PC-3 (cell line): ENCODE data around the gene SMIM31. TPM values are rescaled to one million over a fixed set of nuclear protein-coding genes. Genes with fewer than 3 reads are reported as not detected.

Experiments
- ATAC-seq: fragments of 200-7000 bp; cut with Tn5 transposase; 2 replicates; pipeline ENCODE4 v1.9.1; 2020; ENCODE audit warnings: mild to moderate bottlenecking, moderate library complexity
- BruUV-seq: library from RNA; stranded (reverse); fragments of 400-500 nt; replicated peaks from 2 replicates; lab custom pipeline; 2021; lab: Mats Ljungman, UMichigan
- CTCF ChIA-PET: fragments of 300-600 bp; sonication (Branson Sonifier 250); formaldehyde crosslinking; loops from one replicate; lab custom pipeline; 2022; ENCODE audit warnings: antibody characterized with exemption; lab: Charles Lee
- POLR2A ChIA-PET: fragments of 300-600 bp; sonication (Branson Sonifier 250); formaldehyde crosslinking; loops from one replicate; lab custom pipeline; 2022; ENCODE audit warnings: antibody characterized with exemption; ENCODE audit not compliant: unreplicated experiment; lab: Charles Lee
- DNase-seq: peaks from one replicate; pipeline ENCODE4 v3.0.0-alpha.2; 2015
- H2AFZ ChIP-seq: fragments of 300-600 bp; sonication (generic); 2 replicates; pipeline ENCODE4 v1.6.0; 2016; ENCODE audit warnings: antibody characterized with exemption, low read length
- H3F3A ChIP-seq: fragments of 300-600 bp; sonication (generic); one replicate; pipeline ENCODE4 v1.6.0; 2017; ENCODE audit warnings: antibody characterized with exemption, low read length, control low read depth, mild to moderate bottlenecking; ENCODE audit not compliant: unreplicated experiment
- H3K27ac ChIP-seq: fragments of 300-600 bp; sonication (generic); 2 replicates; pipeline ENCODE4 v1.5.1; 2016; ENCODE audit warnings: mild to moderate bottlenecking, low read length
- H3K27me3 ChIP-seq: fragments of 300-600 bp; sonication (generic); 2 replicates; pipeline ENCODE4 v1.6.1; 2016; ENCODE audit warnings: low read length, mixed read lengths
- H3K36me3 ChIP-seq: fragments of 300-600 bp; sonication (generic); 2 replicates; pipeline ENCODE4 v1.6.1; 2016; ENCODE audit warnings: low read depth, mixed run types, low read length, mixed read lengths
- H3K4me1 ChIP-seq: fragments of 300-600 bp; sonication (generic); 2 replicates; pipeline ENCODE4 v1.5.1; 2016; ENCODE audit warnings: low read length; ENCODE audit not compliant: insufficient read depth
- H3K4me2 ChIP-seq: fragments of 300-600 bp; sonication (generic); 2 replicates; pipeline ENCODE4 v1.6.0; 2016; ENCODE audit warnings: low read length
- H3K4me3 ChIP-seq: fragments of 300-600 bp; sonication (generic); 2 replicates; pipeline ENCODE4 v1.5.1; 2016; ENCODE audit warnings: mild to moderate bottlenecking, low read length, mixed read lengths
- H3K79me2 ChIP-seq: fragments of 300-600 bp; sonication (generic); 2 replicates; pipeline ENCODE4 v1.6.1; 2017; ENCODE audit warnings: low read length, mixed read lengths
- H3K9ac ChIP-seq: fragments of 300-600 bp; sonication (generic); 2 replicates; pipeline ENCODE4 v1.6.0; 2016; ENCODE audit warnings: mild to moderate bottlenecking, low read length
- H3K9me2 ChIP-seq: fragments of 300-600 bp; sonication (generic); replicated peaks from 2 replicates; pipeline ENCODE4 v1.6.1; 2016; ENCODE audit warnings: mixed run types, low read length, mixed read lengths
- H3K9me3 ChIP-seq: fragments of 300-600 bp; sonication (generic); 2 replicates; pipeline ENCODE4 v1.6.1; 2016; ENCODE audit warnings: low read length, mixed read lengths
- H4K20me1 ChIP-seq: fragments of 300-600 bp; sonication (generic); 2 replicates; pipeline ENCODE4 v1.6.1; 2016; ENCODE audit warnings: low read length, mixed read lengths
- CTCF ChIP-seq: fragments of 300-600 bp; sonication (generic); conservative IDR thresholded peaks from 2 replicates; pipeline ENCODE4 v1.5.1; 2017; ENCODE audit warnings: antibody characterized with exemption, low read depth, mild to moderate bottlenecking, low read length
- EZH2 ChIP-seq: fragments of 300-600 bp; sonication (generic); IDR thresholded peaks from one replicate; pipeline ENCODE4 v1.6.1; 2017; ENCODE audit warnings: antibody characterized with exemption, mild to moderate bottlenecking, low read length; ENCODE audit not compliant: unreplicated experiment
- EZH2phosphoT487 ChIP-seq: fragments of 300-600 bp; sonication (generic); IDR thresholded peaks from 2 replicates; pipeline ENCODE4 v1.6.1; 2018; ENCODE audit warnings: mild to moderate bottlenecking, antibody characterized with exemption, low read length, borderline replicate concordance
- intact Hi-C: fragments of 100-400 bp; cut with micrococcal nuclease; formaldehyde crosslinking; loops from 2 replicates; pipeline ENCODE4 v1.9.0; 2023
- total RNA-seq: library from RNA; depleted of rRNA; stranded (reverse); fragments of >200 nt; gene quantifications from 2 replicates; pipeline ENCODE4 v1.2.3, GENCODE V29; 2014

Gene SMIM31
- total RNA-seq, 1 experiment from 2014 or later: not detected

GRCh38 chr4:164768516-164768915, 14.6 kb downstream of the SMIM31 start:
- Histone ChIP-seq H3K79me2 (no peaks in the 10 kb centered on the region), H4K20me1 (no peaks in the 10 kb centered on the region), H3K9me3 (no peaks in the 10 kb centered on the region), H3K4me1 (no peaks in the 10 kb centered on the region), H3K36me3 (no peaks in the 10 kb centered on the region), H3K27ac (no peak overlapping the region), H3K4me2 (no peak overlapping the region), H2AFZ (no peak overlapping the region), H3K4me3 (no peak overlapping the region), H3K27me3 (no peaks in the 10 kb centered on the region), H3F3A (no peaks in the 10 kb centered on the region), H3K9me2 (no peaks in the 10 kb centered on the region), H3K9ac (no peak overlapping the region)
- CTCF ChIA-PET: interaction anchor here (0.6 to 1.8 kb wide), 2 partner anchors 152 to 328 kb away, joined by 3 to 11 read pairs; no protein-coding TSS in a partner anchor
- ATAC-seq (peak; percentile 40; the same call in 1 of the 2 replicates), DNase-seq (peak; percentile 33)
- POLR2A ChIA-PET: no interaction called here
- no TSS peak for BruUV-seq
- TF ChIP-seq EZH2: no peak
- no peak for TF ChIP-seq EZH2phosphoT487
- peak; percentile 57 for TF ChIP-seq CTCF
- intact Hi-C loops: loop anchor here (5.0 kb wide), 1 partner anchor 329 kb away; no protein-coding TSS in a partner anchor

- no peak overlapping the region for H3K9ac ChIP-seq
- H3F3A ChIP-seq: no peaks in the 10 kb centered on the region
- H3K4me3 ChIP-seq: no peak overlapping the region
- no peaks in the 10 kb centered on the region for H4K20me1 ChIP-seq
- no peaks in the 10 kb centered on the region for H3K9me2 ChIP-seq
- no peaks in the 10 kb centered on the region for H3K9me3 ChIP-seq
- H3K36me3 ChIP-seq: no peaks in the 10 kb centered on the region
- POLR2A ChIA-PET: no interaction called here
- TF ChIP-seq CTCF (no peak), EZH2 (no peak), EZH2phosphoT487 (no peak)
- H3K79me2 ChIP-seq: no peaks in the 10 kb centered on the region
- peak overlapping the region; percentile 19; the same call in 1 of the 2 replicates for H3K4me2 ChIP-seq
- no peak overlapping the region for H2AFZ ChIP-seq
- intact Hi-C loops: loop anchor here (10.0 kb wide), 1 partner anchor 115 kb away; no protein-coding TSS in a partner anchor
- no TSS peak for BruUV-seq
- no peaks in the 10 kb centered on the region for H3K27me3 ChIP-seq
- H3K4me1 ChIP-seq: no peaks in the 10 kb centered on the region
- DNase-seq (no peak), ATAC-seq (peak; percentile 22; the same call in 1 of the 2 replicates)
- CTCF ChIA-PET: interaction anchor here (0.5 to 1.0 kb wide), 2 partner anchors 327 to 1214 kb away, joined by 5 read pairs; no protein-coding TSS in a partner anchor
- no peak overlapping the region for H3K27ac ChIP-seq
Measured at GRCh38 chr4:164770010-164770724, 16.2 kb downstream of the SMIM31 start.

GRCh38 chr4:164771088-164771487, 17.2 kb downstream of the SMIM31 start:
- ChIA-PET CTCF (no interaction called here), POLR2A (no interaction called here)
- DNase-seq (no peak), ATAC-seq (no peak)
- no peaks in the 10 kb centered on the region for H3K9me2 ChIP-seq
- no peak overlapping the region for H3K4me2 ChIP-seq
- intact Hi-C loops: loop anchor here (10.0 kb wide), 1 partner anchor 114 kb away; no protein-coding TSS in a partner anchor
- no peak overlapping the region for H2AFZ ChIP-seq
- TF ChIP-seq EZH2: no peak
- no peak for TF ChIP-seq CTCF
- no peak for TF ChIP-seq EZH2phosphoT487
- no peaks in the 10 kb centered on the region for H3F3A ChIP-seq
- BruUV-seq: no TSS peak
- no peak overlapping the region for H3K27ac ChIP-seq
- H3K4me3 ChIP-seq: no peak overlapping the region
- no peaks in the 10 kb centered on the region for H3K9me3 ChIP-seq
- no peaks in the 10 kb centered on the region for H3K27me3 ChIP-seq
- H4K20me1 ChIP-seq: no peaks in the 10 kb centered on the region
- no peaks in the 10 kb centered on the region for H3K4me1 ChIP-seq
- H3K79me2 ChIP-seq: no peaks in the 10 kb centered on the region
- no peak overlapping the region for H3K9ac ChIP-seq
- H3K36me3 ChIP-seq: no peaks in the 10 kb centered on the region
